Spleen (tissue), 11 donors: Measurements from ENCODE around the gene MEF2C. TPM values are rescaled to one million over a fixed set of nuclear protein-coding genes. Genes with fewer than 3 reads are reported as not detected.

Experiments used
- DNase-seq: peaks from one replicate; pipeline ENCODE4 v3.0.0-alpha.2; 2020
- H3K27ac ChIP-seq, 8 donors: fragments of 200-600 bp; sonication (generic) in 7 of 8; 1 replicate in 4 of 8; 2 replicates in 4 of 8; pipeline versions ENCODE4 v1.5.0 to v1.8.0; 2016 to 2021; ENCODE audit warnings: inconsistent platforms in 4 of 8, mild to moderate bottlenecking in 4 of 8, moderate library complexity in 1 of 8
- H3K27me3 ChIP-seq, 7 donors: fragments of 200-600 bp; sonication (generic) in 6 of 7; replicated peaks in 1 of 7; 1 replicate in 4 of 7; 2 replicates in 3 of 7; pipeline versions ENCODE4 v1.5.0 to v1.8.0; 2016 to 2021; ENCODE audit warnings: inconsistent platforms in 3 of 7, mild to moderate bottlenecking in 1 of 7
- H3K36me3 ChIP-seq, 6 donors: fragments of 200-600 bp; sonication (generic) in 5 of 6; 1 replicate in 4 of 6; 2 replicates in 2 of 6; pipeline versions ENCODE4 v1.5.0 to v1.8.0; 2016 to 2021; ENCODE audit warnings: inconsistent platforms in 2 of 6
- H3K4me1 ChIP-seq, 6 donors: fragments of 200-600 bp; sonication (generic) in 5 of 6; 1 replicate in 3 of 6; 2 replicates in 3 of 6; pipeline versions ENCODE4 v1.5.0 to v1.8.0; 2016 to 2021; ENCODE audit warnings: inconsistent platforms in 3 of 6
- H3K4me3 ChIP-seq, 8 donors: fragments of 200-600 bp; sonication (generic) in 7 of 8; 1 replicate in 4 of 8; 2 replicates in 4 of 8; pipeline versions ENCODE4 v1.5.0 to v1.8.0; 2016 to 2021; ENCODE audit warnings: inconsistent platforms in 4 of 8, mild to moderate bottlenecking in 4 of 8, moderate library complexity in 2 of 8
- H3K9me3 ChIP-seq, 8 donors: fragments of 200-600 bp; sonication (generic) in 7 of 8; 1 replicate in 4 of 8; 2 replicates in 4 of 8; pipeline versions ENCODE4 v1.5.0 to v1.8.0; 2016 to 2021; ENCODE audit warnings: inconsistent platforms in 4 of 8
- CTCF ChIP-seq, 11 experiments: fragments of 200-600 bp in 7 of 11; fragments of 450-650 bp in 4 of 11; sonication (generic) in 4 of 11; IDR thresholded peaks in 8 of 11; conservative IDR thresholded peaks in 3 of 11; 1 replicate in 7 of 11; 2 replicates in 4 of 11; pipeline versions ENCODE4 v1.4.0 to v1.8.0; 2016 to 2021; ENCODE audit warnings: antibody characterized with exemption in 11 of 11, inconsistent platforms in 4 of 11, mild to moderate bottlenecking in 1 of 11
- POLR2A ChIP-seq, 3 donors: fragments of 450-650 bp; IDR thresholded peaks; one replicate each; pipeline ENCODE4 v1.5.1; 2017; ENCODE audit warnings: antibody characterized with exemption in 3 of 3, mild to moderate bottlenecking in 1 of 3
- POLR2AphosphoS5 ChIP-seq, 3 donors: sonication (generic); formaldehyde crosslinking; IDR thresholded peaks; one replicate each; pipeline ENCODE4 v1.5.1; 2017; ENCODE audit warnings: antibody characterized with exemption in 3 of 3
- WGBS, 5 donors: extraction: QIAGEN DNeasy Blood & Tissue Kit in 3 of 5; methylation state at CpG; one replicate each; pipeline versions ENCODE4 v1.1.5 to v1.1.7; 2013 to 2018; 5-methylcytosine and 5-hydroxymethylcytosine counted together
- intact Hi-C: fragments of 100-400 bp; cut with DNase I; formaldehyde crosslinking; loops from one replicate; pipeline ENCODE4 v1.15.0; 2023; ENCODE audit warnings: low total_unique reads
- polyA plus RNA-seq, 3 donors: library from polyadenylated mRNA; stranded (reverse); fragments of 200-250 nt; gene quantifications; one replicate each; pipeline ENCODE4 v1.2.1, GENCODE V29; 2013
- total RNA-seq, 7 donors: library from RNA; depleted of rRNA in 3 of 7; stranded (reverse); fragments of >200 nt in 3 of 7; fragmentation: NEBNext Ultra II Directional in 4 of 7; extraction: Animal tissue kit (Norgen Biotek cat#: 25700) in 4 of 7; gene quantifications; one replicate each; pipeline versions ENCODE4 v1.1.0 to v1.2.1, GENCODE V29; 2016 to 2021
- donor health status: healthy with polysubstance abuse.
- donor health status: DM: no; HTN: no; CAD: no; lungs with moderate emphysema.
- donor health status: DM: no; HTN: no; CAD: no.
- donor health status: Bipolar disorder and iron deficiency.
- donor health status: healthy.
- donor health status: DM: no; HTN: no; CAD: no.
- donor health status: DM: yes; HTN: yes; CAD: no.

MEF2C gene
- total and polyA plus RNA-seq, 10 donors, result 19.3 to 153 (median 120) TPM

- Histone ChIP-seq H3K27me3 (peaks cover 0 to 8% (median 0%) of the 10 kb centered on the region in 7 donors), H3K36me3 (no peaks in the 10 kb centered on the region)
- peak; percentile 90 for DNase-seq
These were observed 6.4 kb upstream of the MEF2C start for GRCh38 chr5:88889189-88890069.

GRCh38 chr5:88888848-88889188 is 5.8 kb upstream of the MEF2C start:
- Histone ChIP-seq H3K27ac (peak overlapping the region; percentile 68 to 94 (median 92)), H3K27me3 (peaks cover 0 to 8% (median 0%) of the 10 kb centered on the region in 7 donors), H3K9me3 (no peaks in the 10 kb centered on the region), H3K4me1 (peaks cover 8 to 73% (median 52%) of the 10 kb centered on the region in 6 donors), H3K4me3 (peak overlapping the region; percentile 35 to 81 (median 58)), H3K36me3 (no peaks in the 10 kb centered on the region)
- DNase-seq, result no peak
- WGBS, 5 donors, result 7 to 12% (median 10%) methylated on average over 9 of the region's 9 CpGs
- intact Hi-C loops, result loop anchor here (10.0 kb wide), 2 partner anchors 64 to 154 kb away; no protein-coding TSS in a partner anchor
- TF ChIP-seq CTCF (IDR thresholded peaks at IDR 0.05 in 8 of 11, conservative IDR thresholded peaks at IDR 0.05 in 3 of 11) (no peak), POLR2AphosphoS5 (IDR thresholded peaks at IDR 0.05) (no peak), POLR2A (IDR thresholded peaks at IDR 0.05) (no peak)

More at GRCh38 chr5:88889189-88890069, 6.4 kb upstream of the MEF2C start:
- intact Hi-C loops, result loop anchor here (10.0 kb wide), 2 partner anchors 65 to 155 kb away; no protein-coding TSS in a partner anchor
- Histone ChIP-seq H3K4me3 (peak overlapping the region; percentile 35 to 81 (median 58)), H3K9me3 (no peaks in the 10 kb centered on the region), H3K27ac (peak overlapping the region; percentile 68 to 94 (median 92)), H3K4me1 (peaks cover 8 to 66% (median 52%) of the 10 kb centered on the region in 6 donors)
- 0 to 2% (median 1%) methylated on average over 39 to 48 of the region's 48 CpGs for WGBS, 5 donors
- TF ChIP-seq POLR2A (IDR thresholded peaks at IDR 0.05) (no peak), POLR2AphosphoS5 (IDR thresholded peaks at IDR 0.05) (peak; percentile 14 to 83 (median 78))

GRCh38 chr5:88888291-88888690 is 5.3 kb upstream of the MEF2C start:
- Histone ChIP-seq H3K4me1 (peaks cover 8 to 74% (median 52%) of the 10 kb centered on the region in 6 donors), H3K27me3 (peaks cover 0 to 8% (median 0%) of the 10 kb centered on the region in 7 donors), H3K36me3 (no peaks in the 10 kb centered on the region), H3K4me3 (peak overlapping the region in 1 of 8 donors; percentile 81), H3K27ac (peak overlapping the region in 7 of 8 donors; percentile 76 to 94 (median 92)), H3K9me3 (no peaks in the 10 kb centered on the region)
- no peak for DNase-seq
- intact Hi-C loops, result loop anchor here (10.0 kb wide), 2 partner anchors 63 to 153 kb away; no protein-coding TSS in a partner anchor
- TF ChIP-seq CTCF (IDR thresholded peaks at IDR 0.05 in 8 of 11, conservative IDR thresholded peaks at IDR 0.05 in 3 of 11) (no peak), POLR2A (IDR thresholded peaks at IDR 0.05) (no peak), POLR2AphosphoS5 (IDR thresholded peaks at IDR 0.05) (no peak)

GRCh38 chr5:88887342-88887741 is 4.4 kb upstream of the MEF2C start:
- peak overlapping the region in 1 of 8 donors; percentile 27 for H3K4me3 ChIP-seq
- peaks cover 0 to 8% (median 0%) of the 10 kb centered on the region in 7 donors for H3K27me3 ChIP-seq
- no peak for TF ChIP-seq CTCF (IDR thresholded peaks at IDR 0.05 in 8 of 11, conservative IDR thresholded peaks at IDR 0.05 in 3 of 11)
- no peak for TF ChIP-seq POLR2AphosphoS5 (IDR thresholded peaks at IDR 0.05)
- no peak for TF ChIP-seq POLR2A (IDR thresholded peaks at IDR 0.05)
- 36 to 65% (median 47%) methylated on average over 2 of the region's 2 CpGs for WGBS, 5 donors
- H3K9me3 ChIP-seq, result no peaks in the 10 kb centered on the region
- intact Hi-C loops, result loop anchor here (10.0 kb wide), 2 partner anchors 63 to 153 kb away; no protein-coding TSS in a partner anchor
- peak overlapping the region; percentile 58 to 94 (median 92) for H3K27ac ChIP-seq
- peaks cover 8 to 74% (median 52%) of the 10 kb centered on the region in 6 donors for H3K4me1 ChIP-seq
- no peak for DNase-seq
- H3K36me3 ChIP-seq, result no peaks in the 10 kb centered on the region
